HG03469 (cell line): Measurements from ENCODE around the gene ZG16B.

Experiments used
- ATAC-seq: cut with Tn5 transposase; IDR thresholded peaks from one replicate; pipeline ENCODE4 v1.9.1; 2021; ENCODE audit warnings: mild to moderate bottlenecking, moderate library complexity, moderate number of reproducible peaks; ENCODE audit not compliant: unreplicated experiment

Gene ZG16B

GRCh38 chr16:2842340-2843000, 12.4 kb downstream of the ZG16B start:
- ATAC-seq = no peak

DNA sequence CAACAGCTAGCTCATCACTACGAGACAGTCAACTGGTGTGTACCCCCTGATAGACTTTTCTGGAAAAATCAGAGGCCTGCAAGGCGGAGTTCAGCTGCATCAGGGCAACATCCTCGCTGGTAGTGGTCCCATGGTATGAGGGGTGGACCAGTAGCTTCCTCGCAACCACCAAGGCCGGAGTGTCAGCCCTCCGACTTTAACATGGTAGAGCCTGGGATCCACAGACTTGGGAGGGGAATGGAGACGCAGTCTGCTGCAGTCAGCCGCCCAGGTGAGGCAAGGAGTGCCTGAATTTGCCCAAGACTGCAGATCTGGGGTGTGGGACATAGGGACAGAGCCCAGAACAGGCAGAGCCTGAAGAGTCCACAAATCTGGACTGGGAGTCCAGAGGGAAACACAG, 13.4 kb downstream of the ZG16B start:
- ATAC-seq = no peak

- ATAC-seq = no peak
Observed at GRCh38 chr16:2845116-2845515, 15.0 kb downstream of the ZG16B start.

GRCh38 chr16:2846511-2847310, 16.6 kb downstream of the ZG16B start:
- no peak for ATAC-seq

DNA sequence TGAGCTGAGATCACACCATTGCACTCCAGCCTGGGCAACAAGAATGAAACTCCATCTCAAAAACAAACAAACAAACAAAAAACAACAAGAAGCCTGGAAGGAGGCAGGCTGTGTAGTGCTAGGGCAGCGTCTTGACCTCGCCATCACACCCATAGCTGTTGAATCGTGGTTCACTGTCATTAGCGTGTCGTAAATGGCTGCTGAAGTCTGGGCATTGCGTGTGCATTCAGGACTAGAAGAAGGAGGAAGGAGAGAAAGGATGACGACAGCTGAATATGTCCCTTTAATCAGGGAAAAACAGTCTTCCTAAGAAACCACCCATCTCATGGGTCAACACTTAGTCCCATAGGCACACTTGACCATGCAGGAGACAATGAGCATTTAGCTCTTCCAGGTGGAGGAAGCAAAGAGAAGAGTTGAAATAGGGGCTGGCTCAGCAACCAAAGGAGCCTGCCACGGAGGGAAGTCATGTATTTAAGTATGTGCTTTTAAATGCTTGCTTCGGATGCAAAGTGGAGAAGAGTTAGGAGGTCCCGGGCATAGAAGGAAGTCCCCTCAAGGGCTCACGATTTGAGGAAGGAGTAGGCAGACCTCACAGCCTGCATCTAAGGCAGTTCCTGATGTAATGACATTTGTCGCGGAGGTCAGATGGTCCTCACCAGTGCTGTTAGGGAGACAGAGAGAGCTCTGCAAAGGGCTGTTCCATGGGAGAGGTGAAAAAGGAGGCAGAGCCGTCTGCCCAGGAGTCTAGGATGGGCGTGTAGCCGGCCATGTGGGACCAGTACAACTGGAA, 19.0 kb downstream of the ZG16B start:
- ATAC-seq = no peak

- ATAC-seq = no peak
Observed at GRCh38 chr16:2852003-2852730, 22.1 kb downstream of the ZG16B start.

DNA sequence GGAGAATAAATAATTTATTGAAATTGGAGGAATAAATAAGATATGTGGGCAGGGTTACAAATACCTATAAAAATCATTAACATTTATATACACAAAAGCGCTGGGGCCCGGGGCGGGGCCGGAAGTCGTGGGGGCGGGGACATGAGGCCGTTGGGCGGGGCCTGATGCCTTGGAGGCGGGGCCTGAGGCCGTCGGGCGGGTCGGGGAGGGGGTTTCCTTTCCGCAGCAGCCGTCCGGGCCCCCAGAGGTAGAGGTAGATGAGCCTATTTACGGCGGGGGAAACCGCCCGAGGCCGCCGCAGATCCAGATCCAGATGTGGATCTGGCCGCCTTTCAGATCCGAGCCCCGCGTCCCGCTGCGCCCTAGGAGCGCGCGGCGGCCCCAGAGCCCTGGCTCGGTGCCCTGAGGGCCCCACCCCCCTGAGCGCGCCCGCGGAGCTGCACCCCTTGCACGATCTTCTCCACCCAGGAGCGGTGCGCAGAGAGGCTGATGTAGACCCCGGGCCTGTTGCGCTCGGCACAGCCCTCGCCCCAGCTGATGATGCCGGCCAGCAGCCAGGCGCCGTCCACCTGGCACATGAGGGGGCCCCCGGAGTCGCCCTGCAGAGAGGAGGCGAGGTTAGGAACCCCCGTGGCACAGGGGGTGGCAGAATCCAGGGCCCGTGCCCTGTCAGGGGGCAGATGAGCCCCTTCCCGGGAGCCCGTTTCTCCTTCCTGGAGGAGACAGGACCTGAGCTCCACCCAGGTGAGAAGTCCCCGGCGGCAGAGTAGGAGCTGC, 22.8 kb downstream of the ZG16B start:
- no peak for ATAC-seq

DNA sequence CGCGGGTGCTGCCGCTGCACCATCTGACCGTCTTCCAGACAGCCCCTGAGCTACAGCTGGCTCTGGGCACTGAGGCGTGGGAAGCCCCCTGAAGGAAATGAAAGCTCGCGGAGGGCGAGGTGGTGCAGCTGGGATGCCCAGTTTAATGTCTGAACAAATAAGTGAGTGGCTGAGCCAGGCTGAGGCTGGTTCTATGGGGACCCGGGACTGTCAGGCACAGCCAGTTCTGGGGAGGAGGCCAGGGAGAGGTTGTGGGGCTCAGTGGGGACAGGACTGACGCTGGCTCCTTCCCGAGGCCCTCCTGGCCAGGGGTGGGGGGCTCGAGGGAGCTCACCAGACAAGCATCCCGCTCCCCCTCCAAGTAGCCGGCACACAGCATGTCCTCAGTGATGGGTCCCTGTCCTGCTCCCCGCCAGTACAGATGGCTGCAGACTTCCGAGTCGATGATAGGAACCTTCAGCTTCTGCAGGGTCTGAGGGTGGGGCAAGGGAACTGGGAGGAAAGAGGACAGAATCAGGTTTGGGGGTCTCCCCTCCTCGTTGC, 23.5 kb downstream of the ZG16B start:
- ATAC-seq = no peak

DNA sequence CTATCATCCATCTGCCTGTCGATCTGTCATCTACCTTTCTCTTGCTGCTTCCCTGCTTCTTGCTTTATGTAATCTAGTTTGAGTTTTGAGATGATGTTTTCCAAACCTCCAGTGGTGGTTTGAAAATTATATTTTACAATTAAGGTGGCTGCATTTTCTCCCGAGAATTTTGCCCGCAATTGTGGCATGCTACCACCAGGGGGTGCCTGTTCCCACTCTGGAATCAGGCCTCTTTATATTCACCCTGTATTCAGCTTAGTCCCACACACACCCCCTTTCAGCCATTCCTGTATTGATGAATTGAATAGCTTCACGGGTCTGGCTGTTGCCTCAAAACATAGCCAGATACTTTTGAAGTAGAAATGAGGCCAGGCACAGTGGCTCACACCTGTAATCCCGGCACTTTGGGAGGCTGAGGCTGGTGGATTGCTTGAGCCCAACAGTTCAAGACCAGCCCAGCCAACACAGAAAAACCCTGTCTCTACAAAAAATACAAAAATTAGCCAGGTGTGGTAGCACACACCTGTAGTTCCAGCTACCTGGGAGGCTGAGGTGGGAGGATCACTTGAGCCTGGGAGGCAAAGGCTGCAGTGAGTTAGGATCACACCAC, 24.7 kb downstream of the ZG16B start:
- no peak for ATAC-seq

- no peak for ATAC-seq
Observed at GRCh38 chr16:2855536-2855935, 25.4 kb downstream of the ZG16B start.

- no peak for ATAC-seq
Observed at GRCh38 chr16:2856061-2856670, 26.1 kb downstream of the ZG16B start.

- no peak for ATAC-seq
Observed at GRCh38 chr16:2856686-2857450, 26.8 kb downstream of the ZG16B start.

- no peak for ATAC-seq
Observed at GRCh38 chr16:2857451-2858244, 27.5 kb downstream of the ZG16B start, which contains the start of gene PRSS22. Gene PRSS22 (minus strand): TSS chr16:2858170. CDS start chr16:2858104, 66 bp downstream.

- no peak for ATAC-seq
Observed at GRCh38 chr16:2858245-2859025, 28.3 kb downstream of the ZG16B start.

DNA sequence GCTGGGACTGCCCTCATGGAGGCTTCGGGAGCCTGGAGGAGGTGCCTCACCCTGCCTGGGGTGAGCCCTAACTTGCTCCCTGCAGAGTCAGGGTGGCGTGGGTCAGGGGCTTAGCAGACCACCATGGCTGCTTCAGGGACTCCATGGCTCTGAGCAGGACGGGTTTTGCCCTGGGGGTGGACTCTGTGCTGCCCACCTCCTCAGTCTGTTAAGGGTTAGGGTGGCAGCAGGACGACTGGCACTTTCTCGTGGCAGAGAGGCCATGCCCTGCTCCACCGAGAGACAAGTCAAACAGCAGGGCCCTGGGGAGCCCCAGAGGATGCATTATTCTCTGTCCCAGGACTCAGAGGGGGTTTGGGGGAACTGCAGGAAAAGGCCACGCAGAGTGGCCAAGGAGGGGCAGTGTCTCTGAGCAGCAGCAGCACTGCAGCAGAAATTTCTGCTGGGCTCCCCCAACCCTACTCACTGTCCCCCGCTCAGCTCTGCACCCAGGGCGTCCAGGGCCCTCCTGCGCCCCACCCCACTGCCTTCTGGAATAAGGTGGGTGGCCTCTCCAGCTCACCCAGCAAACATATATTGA, 29.7 kb downstream of the ZG16B start:
- ATAC-seq = no peak

DNA sequence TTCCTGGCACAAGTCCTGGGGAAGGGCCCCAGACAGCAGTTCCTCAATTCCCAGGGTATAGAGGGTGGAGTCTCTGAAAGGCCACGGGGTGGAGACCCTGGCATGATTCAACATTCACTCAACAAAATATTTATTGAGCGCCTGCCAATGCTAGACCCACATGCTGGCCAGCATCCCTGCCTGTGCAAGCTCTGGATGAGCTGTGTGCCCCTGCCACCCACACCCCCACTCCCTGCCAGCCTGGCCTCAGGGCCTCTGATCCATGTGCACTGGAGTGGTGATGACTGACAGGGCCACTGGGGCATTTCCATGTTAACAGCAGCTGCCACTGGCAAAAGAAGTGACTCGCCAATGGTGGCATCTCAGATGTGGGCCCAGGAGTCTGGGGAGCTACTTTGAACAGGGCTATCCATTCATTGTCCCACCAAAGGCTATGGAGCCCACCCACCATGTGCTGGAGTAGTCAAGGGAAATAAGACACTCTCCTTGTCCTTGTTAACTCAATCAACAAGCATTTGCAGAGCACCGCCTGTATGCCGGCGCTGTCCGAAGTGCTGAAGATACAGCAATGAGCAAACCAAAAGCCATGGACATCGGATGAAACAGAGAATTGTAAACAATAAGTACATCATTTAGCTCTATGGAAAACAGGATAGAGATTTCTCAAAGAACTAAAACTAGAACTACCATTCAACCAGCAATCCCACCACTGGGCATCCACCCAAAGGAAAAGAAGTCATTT, 30.9 kb downstream of the ZG16B start:
- no peak for ATAC-seq
